AG09319 (cell line): ENCODE results near the gene KBTBD2.
"Not testable (repeated sequence)": the region's sequence is repeated elsewhere in the genome, so short reads cannot be mapped to it uniquely, and the experiment has no call there.

Experiments
- DNase-seq: peaks from one replicate; pipeline ENCODE4 v3.0.0-alpha.2; 2010; ENCODE audit warnings: low read depth; ENCODE audit errors: extremely low read depth
- CTCF ChIP-seq: IDR thresholded peaks from 2 replicates; pipeline ENCODE4 v1.5.1; 2011; ENCODE audit warnings: low read depth, mild to moderate bottlenecking, inconsistent platforms, low read length, moderate library complexity

Gene KBTBD2

GRCh38 chr7:32868116-32868515, 23.4 kb downstream of the KBTBD2 start:
- TF ChIP-seq CTCF, result no peak
- DNase-seq, result no peak

DNA sequence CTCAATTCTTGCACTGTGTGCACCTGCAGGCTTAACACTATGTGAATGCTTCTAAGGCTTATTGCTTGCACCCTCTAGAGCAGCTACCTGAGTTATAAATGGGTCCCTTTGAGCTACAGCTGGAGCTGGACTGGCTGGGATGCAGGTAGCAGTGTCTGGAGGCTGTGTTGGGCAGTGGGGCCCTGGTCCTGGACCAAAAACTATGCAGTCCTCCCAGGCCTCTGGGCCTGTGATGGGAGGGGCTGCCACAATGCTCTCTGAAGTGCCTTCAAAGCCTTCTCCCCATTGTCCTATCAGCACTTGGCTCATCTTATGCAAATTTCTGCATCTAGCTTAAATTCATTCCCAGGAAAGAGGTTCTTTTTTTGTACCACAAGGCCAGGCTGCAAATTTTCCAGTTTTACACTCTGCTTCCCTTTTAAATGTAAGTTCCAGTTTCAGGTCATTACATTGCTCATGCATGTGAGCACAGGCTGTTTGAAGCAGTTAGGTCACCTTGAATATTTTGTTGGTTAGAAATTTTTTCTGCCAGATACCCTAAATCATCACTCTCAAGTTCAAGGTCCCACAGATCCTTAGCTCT, 26.0 kb downstream of the KBTBD2 start:
- DNase-seq, result no peak

GRCh38 chr7:32863872-32864271, 27.7 kb downstream of the KBTBD2 start:
- DNase-seq, result not testable (repeated sequence)

More for the DNA sequence above, 26.0 kb downstream of the KBTBD2 start:
- TF ChIP-seq CTCF, result no peak

DNA sequence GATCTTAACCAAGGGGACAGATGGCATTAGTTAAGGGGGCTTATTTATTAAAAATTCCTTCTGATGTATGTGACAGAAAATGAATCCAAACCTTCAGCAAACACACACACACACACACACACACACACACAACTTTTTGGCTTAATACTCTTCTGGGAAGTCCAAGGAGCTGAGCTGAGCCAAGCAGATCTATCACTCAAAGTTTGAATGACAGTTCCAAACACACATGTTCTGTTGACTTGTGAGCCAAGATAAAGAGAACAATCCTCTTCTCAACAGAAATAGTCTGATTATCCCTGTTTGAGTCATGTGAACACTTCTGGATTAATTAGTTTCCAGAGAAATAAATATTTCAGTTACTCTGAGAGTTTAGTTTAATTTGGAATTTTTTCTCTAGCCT, 31.5 kb downstream of the KBTBD2 start:
- no peak for TF ChIP-seq CTCF
- no peak for DNase-seq

DNA sequence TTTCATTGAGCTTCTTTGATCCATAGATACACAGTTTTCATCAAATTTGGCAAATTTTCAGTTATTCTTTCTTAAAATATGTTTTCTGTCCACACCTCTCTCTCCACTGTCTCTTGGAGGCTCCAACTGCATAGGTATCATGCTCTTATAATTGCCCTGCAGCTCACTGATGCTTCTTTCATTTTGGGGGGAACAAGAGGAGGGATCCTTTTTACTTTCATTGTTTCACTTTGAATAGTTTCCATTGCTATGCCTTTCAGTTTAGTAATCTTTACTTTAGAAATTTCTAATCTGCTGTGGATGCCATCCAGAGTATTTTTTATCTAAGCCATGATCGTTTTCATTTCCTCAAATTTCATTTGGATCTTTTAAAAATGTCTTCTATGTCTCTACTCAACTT, 32.9 kb downstream of the KBTBD2 start:
- no peak for DNase-seq
- no peak for TF ChIP-seq CTCF

GRCh38 chr7:32857063-32857462, 34.5 kb downstream of the KBTBD2 start:
- not testable (repeated sequence) for DNase-seq

- not testable (repeated sequence) for DNase-seq
Observed at GRCh38 chr7:32855837-32856775, 35.5 kb downstream of the KBTBD2 start.

GRCh38 chr7:32850654-32851053, 40.9 kb downstream of the KBTBD2 start:
- DNase-seq, result not testable (repeated sequence)

DNA sequence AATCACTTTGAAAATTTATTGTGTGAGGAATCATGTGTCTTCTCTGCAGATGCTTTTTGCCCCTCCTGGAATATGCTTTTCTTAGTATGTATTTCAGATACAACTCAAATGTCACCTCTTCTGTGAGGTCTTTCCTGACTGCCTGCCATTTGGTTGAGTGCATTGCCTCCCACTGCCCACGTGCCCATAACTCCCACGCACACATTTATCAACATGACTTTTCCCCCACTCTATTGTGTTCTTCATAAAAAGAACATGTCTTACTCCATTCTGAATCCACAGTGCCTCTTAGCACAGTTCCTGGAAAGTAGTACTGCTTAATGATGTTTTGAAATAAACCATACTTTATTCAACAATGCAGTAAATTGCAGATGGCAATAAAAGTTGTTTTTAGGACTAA, 42.9 kb downstream of the KBTBD2 start:
- not testable (repeated sequence) for DNase-seq

GRCh38 chr7:32846630-32847225, 44.8 kb downstream of the KBTBD2 start:
- peak; percentile 35 for DNase-seq
- peak; percentile 75 for TF ChIP-seq CTCF

DNA sequence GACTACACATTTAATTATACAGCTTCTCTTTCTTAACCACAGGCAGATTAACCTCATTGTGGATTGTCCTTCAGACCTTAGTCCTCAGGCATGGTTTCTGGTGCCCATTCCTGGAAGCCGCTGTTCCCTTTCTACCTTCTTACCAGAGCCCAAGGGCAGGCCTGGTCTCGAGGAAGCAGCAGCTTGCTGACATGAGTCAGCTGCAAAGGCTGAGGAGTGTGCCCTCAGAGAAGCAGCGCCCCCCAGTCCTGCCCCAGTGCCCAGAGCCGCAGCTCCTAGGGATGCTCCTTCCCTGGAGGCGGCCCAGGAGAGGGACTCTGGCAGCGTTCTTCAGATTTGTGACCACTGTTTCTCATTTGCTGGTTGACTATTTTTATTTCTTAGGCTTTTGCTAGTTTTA, 46.8 kb downstream of the KBTBD2 start:
- not testable (repeated sequence) for DNase-seq

- not testable (repeated sequence) for DNase-seq
Observed at GRCh38 chr7:32843763-32844162, 47.8 kb downstream of the KBTBD2 start.

DNA sequence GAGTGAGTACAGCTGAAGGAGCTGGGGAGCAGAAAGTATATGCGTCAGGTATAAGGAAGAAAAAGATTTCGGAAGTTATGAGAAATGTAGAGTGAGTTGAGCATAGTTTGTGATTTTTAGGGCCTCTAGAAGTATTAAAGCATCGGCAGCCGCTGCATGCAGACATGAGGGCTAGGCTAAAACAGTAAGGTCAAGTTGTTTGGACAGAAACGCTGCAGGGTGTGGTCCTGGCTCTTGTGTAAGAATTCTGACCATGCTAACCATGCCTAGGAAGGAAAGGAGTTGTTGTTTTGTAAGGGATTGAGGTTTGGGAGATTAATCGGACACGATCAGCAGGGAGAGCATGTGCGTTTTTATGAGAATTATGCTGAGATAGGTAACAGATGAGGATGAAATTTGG, 51.7 kb downstream of the KBTBD2 start:
- DNase-seq, result not testable (repeated sequence)
